ENCODE results near the gene MAOB.

DNA sequence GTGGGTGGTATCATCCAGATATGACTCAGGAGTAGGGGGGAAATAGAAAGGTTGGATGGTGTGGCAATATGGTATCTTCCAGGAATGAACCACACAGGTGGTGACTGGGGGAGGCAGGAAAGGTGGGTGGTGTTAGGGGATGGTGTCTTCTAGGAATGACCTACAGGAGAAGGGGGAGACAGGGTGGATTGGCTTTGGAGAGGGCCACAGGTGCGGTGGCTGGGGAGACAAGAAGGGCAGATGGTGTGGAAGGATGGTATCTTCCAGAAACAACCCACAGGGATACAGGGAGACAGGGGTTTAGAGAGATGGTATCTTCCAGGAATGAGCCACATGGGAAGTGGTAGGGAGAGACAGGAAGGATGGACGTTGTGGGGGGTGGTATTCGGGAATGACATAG lies 162.2 kb downstream of the MAOB start:
- TF ChIP-seq, protein P1, sequence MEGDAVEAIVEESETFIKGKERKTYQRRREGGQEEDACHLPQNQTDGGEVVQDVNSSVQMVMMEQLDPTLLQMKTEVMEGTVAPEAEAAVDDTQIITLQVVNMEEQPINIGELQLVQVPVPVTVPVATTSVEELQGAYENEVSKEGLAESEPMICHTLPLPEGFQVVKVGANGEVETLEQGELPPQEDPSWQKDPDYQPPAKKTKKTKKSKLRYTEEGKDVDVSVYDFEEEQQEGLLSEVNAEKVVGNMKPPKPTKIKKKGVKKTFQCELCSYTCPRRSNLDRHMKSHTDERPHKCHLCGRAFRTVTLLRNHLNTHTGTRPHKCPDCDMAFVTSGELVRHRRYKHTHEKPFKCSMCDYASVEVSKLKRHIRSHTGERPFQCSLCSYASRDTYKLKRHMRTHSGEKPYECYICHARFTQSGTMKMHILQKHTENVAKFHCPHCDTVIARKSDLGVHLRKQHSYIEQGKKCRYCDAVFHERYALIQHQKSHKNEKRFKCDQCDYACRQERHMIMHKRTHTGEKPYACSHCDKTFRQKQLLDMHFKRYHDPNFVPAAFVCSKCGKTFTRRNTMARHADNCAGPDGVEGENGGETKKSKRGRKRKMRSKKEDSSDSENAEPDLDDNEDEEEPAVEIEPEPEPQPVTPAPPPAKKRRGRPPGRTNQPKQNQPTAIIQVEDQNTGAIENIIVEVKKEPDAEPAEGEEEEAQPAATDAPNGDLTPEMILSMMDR (IDR thresholded peaks at IDR 0.05), result no peak
- TF ChIP-seq POLR2A (IDR thresholded peaks at IDR 0.05), result no peak

All from thyroid gland (tissue), 4 donors.